ENCODE measurements around the gene MLH1.
A peak's percentile ranks its signal among the peaks of the same experiment; 100 is the strongest.

MLH1 gene

GRCh38 chr3:36988356-36988755, 5.0 kb upstream of the MLH1 start:
- DNase-seq: no peak

DNA sequence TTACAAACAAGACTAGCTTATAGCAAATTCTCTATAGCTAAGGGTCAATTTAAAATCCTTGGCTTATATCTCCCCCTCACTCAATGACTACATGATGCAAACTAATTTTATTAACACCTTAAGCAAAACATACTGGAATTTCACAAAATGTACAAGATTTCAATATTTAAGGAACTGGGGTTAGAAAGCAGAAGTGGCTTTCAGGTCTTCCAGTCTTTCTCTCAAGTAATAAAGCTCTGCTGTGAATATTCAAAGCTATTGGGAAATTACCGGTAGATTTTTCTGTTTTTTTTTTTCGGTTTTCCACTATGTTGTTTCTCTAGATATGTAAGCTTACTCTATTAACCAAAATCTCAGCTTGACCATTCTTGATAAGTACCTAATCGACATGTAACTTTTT, 4.3 kb upstream of the MLH1 start:
- DNase-seq: no peak

DNA sequence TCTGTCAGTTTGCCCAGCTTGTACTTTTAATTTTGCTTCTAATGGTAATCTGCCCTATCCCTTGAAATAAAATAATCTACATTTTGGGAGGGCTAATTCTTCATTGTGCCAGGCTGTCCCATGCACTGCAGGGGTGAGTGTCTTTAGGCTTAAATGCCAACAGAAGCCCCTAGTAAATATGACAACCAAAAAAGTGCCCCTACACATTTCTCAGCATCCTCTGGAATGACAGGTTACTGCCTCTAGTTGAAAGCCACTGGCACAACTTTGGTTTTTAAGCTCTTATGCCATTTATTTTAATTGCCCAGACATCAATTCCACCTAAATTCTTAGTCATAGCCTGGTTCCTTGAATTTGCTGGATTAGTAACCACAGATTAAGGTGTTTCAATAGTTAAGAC, 3.8 kb upstream of the MLH1 start:
- DNase-seq: no peak

- no peak for DNase-seq
Measured at GRCh38 chr3:36991147-36991546, 2.2 kb upstream of the MLH1 start.

DNA sequence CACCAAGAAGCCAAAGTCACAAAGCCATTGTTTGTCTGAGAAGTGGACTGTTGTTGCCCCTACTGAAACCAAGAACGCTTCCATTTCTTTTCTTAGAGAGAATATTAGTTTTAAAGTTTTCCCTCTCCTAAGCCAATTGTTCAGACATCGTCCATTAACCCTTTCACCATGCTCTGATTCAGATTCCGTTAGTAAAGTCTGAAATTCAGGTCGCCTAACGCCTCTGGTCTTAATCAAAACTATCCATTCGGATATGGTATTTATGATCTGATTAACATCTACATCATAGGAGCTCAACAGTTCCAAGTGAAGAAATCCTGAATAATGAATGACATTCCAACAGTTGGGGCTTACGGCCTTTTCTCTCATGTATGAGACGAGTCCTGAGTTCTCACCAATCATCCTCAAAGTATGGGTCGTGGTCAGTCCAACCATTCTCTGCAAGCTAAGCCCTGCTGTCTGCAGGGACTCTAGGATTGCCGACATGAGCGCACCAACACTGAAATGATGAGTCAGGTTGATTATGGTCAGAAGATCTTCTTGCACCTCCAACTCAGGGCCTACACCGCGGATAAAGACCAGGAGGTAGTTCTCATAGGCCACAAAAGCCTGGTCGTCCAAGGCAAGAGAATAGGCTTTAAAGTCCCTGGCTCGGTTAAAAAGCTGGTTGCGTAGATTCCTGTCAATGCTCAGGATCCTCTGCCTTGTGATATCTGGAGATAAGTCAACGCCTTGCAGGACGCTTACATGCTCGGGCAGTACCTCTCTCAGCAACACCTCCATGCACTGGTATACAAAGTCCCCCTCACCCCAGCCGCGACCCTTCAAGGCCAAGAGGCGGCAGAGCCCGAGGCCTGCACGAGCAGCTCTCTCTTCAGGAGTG, 1.2 kb upstream of the MLH1 start:
- DNase-seq: no peak

DNA sequence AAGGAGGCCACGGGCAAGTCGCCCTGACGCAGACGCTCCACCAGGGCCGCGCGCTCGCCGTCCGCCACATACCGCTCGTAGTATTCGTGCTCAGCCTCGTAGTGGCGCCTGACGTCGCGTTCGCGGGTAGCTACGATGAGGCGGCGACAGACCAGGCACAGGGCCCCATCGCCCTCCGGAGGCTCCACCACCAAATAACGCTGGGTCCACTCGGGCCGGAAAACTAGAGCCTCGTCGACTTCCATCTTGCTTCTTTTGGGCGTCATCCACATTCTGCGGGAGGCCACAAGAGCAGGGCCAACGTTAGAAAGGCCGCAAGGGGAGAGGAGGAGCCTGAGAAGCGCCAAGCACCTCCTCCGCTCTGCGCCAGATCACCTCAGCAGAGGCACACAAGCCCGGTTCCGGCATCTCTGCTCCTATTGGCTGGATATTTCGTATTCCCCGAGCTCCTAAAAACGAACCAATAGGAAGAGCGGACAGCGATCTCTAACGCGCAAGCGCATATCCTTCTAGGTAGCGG, 452 bp upstream of the MLH1 start, which contains the start of gene EPM2AIP1:
TSS of gene EPM2AIP1 (minus strand) at position 326 of the 520 bp plus-strand sequence. CDS start at position 272, 54 bp downstream.
- DNase-seq: peak; percentile 95

GRCh38 chr3:37014620-37015019, 21.3 kb downstream of the MLH1 start:
- no peak for DNase-seq

DNA sequence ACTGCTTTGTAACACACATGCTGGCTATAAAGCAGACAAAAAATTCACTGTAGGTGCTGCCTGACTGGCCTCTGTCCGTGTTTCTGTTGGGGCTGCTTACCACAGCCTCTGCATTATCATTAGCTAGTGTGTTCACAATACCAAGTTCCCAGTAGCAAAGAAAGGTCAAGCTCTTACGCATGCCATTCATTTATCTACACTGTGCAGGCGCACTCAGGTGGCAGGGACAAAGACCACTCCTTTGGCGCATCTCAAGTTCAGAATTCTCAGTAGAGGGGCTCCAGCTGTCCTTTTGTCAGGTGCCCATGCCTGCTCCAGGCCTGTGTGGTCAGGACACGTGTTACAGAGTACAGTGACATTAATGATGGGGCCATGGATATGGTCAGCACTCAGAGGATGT, 22.3 kb downstream of the MLH1 start:
- DNase-seq: no peak

GRCh38 chr3:37016903-37017302, 23.6 kb downstream of the MLH1 start:
- DNase-seq: no peak

DNA sequence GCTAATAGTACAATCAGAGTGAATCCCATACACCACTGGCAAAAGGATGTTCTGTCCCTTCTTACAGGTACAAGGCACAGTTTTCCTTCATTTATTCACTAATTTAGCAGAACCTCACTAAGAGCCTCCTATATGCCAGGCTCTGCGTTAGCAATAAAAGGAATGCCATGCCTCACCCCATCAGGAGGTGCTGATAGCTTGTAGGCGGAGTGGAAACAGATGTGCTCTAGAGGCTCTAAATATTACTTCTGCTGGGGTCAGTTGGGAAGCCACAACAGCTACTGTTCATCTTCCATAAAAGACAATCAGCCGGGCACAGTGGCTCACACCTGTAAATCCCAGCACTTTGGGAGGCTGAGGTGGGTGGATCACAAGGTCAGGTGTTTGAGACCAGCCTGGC, 24.4 kb downstream of the MLH1 start:
- DNase-seq: no peak

DNA sequence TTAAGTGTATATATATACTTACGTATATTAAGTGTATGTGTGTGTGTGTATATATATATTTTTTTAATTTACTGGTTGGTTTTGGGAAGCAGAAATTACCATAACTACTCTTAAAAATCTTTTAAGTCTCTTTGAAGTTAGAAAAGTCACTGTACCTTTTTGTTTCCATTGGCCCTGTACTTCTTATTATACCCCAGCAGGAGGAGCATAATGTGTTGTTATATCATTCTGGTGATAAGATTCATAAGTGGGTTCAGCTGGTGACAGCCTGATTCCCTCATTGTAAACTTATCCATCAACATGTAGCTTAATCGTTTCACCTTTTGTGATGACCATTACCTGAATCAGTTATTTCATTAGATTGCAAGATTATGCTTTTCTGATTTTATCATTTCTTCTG, 30.8 kb downstream of the MLH1 start:
- no peak for DNase-seq

DNA sequence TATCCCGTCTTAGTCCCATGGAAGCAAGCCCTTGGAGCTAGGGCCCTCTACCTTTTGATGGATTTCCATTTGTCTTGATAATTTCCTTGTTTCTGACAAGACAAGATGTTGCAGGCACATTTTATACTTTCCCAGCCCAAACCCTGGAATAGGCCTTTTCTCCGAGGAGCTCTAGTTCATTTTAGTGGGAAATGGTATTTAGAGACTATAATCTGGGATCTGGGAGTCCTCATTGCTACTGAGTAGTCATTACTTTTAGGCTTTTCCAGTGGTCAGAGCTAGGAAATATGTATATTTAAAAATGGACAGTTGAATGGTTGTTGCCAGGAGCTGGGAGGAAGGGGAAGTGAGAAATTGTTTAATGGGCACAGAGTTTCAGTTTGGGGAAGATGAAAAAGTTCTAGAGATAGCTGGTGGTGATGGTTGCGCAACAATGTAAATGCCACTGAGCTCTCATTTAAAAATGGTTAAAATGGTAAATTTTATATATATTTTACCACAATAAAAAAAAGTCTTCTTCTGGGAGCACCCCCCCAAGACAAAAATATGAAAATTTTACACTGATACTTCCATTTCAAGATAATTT, 31.6 kb downstream of the MLH1 start:
- no peak for DNase-seq

- DNase-seq: no peak
Measured at GRCh38 chr3:37025561-37026335, 32.4 kb downstream of the MLH1 start.

DNA sequence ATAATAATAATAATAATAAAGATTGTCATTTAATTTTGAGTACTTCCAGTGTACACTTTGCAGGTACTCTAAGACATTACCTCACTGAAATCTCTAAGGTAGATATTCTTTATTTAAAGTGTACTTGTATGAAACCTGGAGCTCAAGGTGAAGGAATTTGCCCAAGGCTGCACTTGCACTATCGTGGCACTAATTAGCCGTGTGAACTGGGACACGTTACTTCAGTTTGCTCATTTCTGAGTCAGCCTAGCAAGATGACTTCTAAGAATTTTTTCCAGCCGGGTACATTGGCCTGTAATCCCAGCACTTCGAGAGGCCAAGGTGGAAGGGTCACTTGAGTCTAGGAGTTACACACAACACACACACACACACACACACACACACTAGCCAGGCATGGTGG, 33.5 kb downstream of the MLH1 start:
- no peak for DNase-seq

DNA sequence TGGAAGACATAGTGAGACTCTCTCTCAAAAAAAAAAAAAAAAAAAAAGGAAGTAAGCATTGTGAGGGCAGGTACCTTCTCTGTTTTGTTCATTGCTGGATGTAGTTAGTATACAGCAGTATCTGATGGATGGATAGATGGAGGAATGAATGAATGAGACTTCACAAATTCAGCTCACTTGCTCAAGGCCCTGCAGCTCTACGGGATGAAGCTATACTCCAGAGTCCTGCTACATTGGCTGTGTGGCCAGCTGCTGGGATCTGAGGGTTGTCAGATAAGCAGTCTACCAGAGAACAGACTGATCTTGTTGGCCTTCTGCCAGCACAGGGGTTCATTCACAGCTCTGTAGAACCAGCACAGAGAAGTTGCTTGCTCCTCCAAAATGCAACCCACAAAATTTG, 35.0 kb downstream of the MLH1 start:
- no peak for DNase-seq

DNA sequence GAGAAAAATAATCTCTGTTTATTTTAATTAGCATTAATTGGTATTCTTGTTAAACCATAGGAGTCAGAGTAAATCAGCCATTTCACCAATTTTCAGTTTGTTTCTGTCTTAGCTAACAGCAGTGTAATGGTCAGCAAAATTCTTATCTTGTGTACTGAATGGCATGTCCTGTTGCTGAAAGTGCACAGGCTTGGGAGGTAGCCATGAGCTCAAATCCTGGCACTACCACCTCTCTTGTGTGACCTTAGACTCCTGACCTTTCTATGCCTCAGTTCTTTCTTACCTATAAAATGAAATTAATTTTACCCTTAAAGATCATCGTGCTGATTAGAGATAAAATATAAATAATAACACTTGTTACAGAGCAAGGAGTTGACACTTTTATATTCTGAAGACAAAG, 35.8 kb downstream of the MLH1 start:
- no peak for DNase-seq

DNA sequence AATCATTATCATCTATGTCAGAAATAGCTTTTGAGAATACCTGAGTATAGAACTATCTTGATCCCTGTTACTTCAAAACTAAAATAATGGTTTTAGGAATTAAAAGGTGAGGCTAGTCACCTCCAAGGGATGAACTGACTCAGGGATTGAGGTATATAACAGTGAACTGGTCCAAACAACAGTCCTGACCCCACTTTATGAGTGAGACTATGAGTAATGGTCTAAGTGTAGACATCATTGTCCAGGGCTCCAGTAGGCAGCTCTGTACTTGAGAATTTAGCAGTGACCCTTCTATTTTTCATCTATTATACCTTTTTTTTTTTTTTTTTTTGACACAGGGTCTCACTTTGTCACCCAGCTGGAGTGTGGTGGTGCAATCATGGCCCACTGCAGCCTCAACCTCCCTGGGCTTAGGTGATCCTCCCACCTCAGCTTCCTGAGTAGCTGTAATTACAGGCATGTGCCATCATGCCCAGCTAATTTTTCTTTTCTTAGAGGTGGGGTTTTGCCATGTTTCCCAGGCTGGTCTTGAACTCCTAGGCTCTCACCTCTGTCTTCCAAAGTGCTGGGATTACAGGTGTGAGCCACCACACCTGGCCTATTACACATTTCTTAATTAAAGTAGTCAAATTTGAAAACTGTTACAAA, 36.3 kb downstream of the MLH1 start:
- DNase-seq: no peak

DNA sequence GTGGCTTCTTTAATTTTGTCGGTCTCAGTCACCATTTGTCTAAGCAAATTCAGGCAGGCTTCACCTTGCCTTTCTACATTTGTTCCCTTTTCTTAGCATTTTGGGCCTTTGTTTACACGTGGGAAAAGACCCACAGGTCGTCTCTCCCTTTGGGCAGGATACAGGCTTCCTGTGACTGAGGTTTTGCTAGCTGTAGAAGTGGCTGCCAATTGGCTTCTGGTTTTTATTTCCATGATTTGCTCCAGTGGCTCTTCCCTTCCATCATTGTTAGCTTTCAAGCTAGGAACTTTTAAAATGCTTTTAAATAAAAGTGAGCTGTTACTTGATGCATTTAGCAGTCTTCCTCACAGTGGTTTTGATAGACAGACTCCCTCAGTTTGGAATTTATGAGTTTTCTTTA, 37.3 kb downstream of the MLH1 start:
- DNase-seq: no peak

GRCh38 chr3:37031096-37031682, 37.9 kb downstream of the MLH1 start:
- no peak for DNase-seq

- DNase-seq: no peak
Measured at GRCh38 chr3:37032961-37033360, 39.6 kb downstream of the MLH1 start.

DNA sequence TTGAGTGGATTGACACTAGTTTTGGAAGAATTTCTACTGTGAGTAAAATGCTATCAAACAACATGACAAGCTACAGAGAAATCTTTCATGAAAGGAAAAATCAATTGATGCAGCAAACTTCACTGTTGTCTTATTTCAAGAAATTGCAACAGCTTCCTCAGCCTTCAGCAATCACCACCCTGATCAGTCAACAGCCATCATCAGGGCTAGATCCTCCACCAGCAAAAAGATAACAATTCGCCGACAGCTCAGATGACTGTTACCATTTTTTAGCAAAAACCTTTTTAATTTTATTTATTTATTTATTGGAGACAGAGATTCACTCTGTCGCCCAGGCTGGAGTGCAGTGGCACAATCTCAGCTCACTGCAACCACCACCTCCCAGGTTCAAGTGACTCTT, 44.0 kb downstream of the MLH1 start:
- no peak for DNase-seq

- DNase-seq: no peak
Measured at GRCh38 chr3:37039161-37039846, 46.0 kb downstream of the MLH1 start.
